WTC11 (cell line): ENCODE data around the gene SARM1.

Experiments used
- ATF3 ChIP-seq: sonication (generic); formaldehyde crosslinking; conservative IDR thresholded peaks from 2 replicates; pipeline ENCODE4 v1.8.1; 2022; ENCODE audit warnings: mild to moderate bottlenecking, missing genetic modification reagents
- CREB1 ChIP-seq: sonication (generic); formaldehyde crosslinking; IDR thresholded peaks from 2 replicates; pipeline ENCODE4 v1.8.0; 2023; ENCODE audit warnings: mild to moderate bottlenecking, missing genetic modification reagents
- CTCF ChIP-seq: fragments of 200-600 bp; IDR thresholded peaks from 2 replicates; pipeline ENCODE4 v1.8.0; 2022; ENCODE audit warnings: antibody characterized with exemption
- ESRRA ChIP-seq: sonication (generic); formaldehyde crosslinking; IDR thresholded peaks from 2 replicates; pipeline ENCODE4 v1.8.1; 2022; ENCODE audit warnings: mild to moderate bottlenecking, missing genetic modification reagents, borderline replicate concordance
- ETV6 ChIP-seq: sonication (generic); formaldehyde crosslinking; IDR thresholded peaks from 2 replicates; pipeline ENCODE4 v1.8.1; 2022; ENCODE audit warnings: mild to moderate bottlenecking, missing genetic modification reagents
- GABPB1 ChIP-seq: sonication (generic); formaldehyde crosslinking; IDR thresholded peaks from 2 replicates; pipeline ENCODE4 v1.8.1; 2023; ENCODE audit warnings: mild to moderate bottlenecking, missing genetic modification reagents
- HMGXB4 ChIP-seq: sonication (generic); formaldehyde crosslinking; IDR thresholded peaks from 2 replicates; pipeline ENCODE4 v1.8.1; 2023; ENCODE audit warnings: mild to moderate bottlenecking, moderate library complexity, missing genetic modification reagents
- MAX ChIP-seq: sonication (generic); formaldehyde crosslinking; IDR thresholded peaks from 2 replicates; pipeline ENCODE4 v1.8.0; 2022; ENCODE audit warnings: mild to moderate bottlenecking, missing genetic modification reagents
- MLX ChIP-seq: sonication (generic); formaldehyde crosslinking; IDR thresholded peaks from 2 replicates; pipeline ENCODE4 v1.8.1; 2023; ENCODE audit warnings: mild to moderate bottlenecking, missing genetic modification reagents, moderate library complexity
- MYBL2 ChIP-seq: sonication (generic); formaldehyde crosslinking; IDR thresholded peaks from 2 replicates; pipeline ENCODE4 v1.8.1; 2023; ENCODE audit warnings: mild to moderate bottlenecking, moderate library complexity, missing genetic modification reagents
- SOX15 ChIP-seq: fragments of 250-450 bp; sonication (Bioruptor Pico); IDR thresholded peaks from 2 replicates; pipeline ENCODE4 v1.9.0; 2021; ENCODE audit warnings: mild to moderate bottlenecking
- TP53 ChIP-seq: sonication (generic); formaldehyde crosslinking; IDR thresholded peaks from 2 replicates; pipeline ENCODE4 v1.8.1; 2023; ENCODE audit warnings: mild to moderate bottlenecking, missing genetic modification reagents
- ZNF121 ChIP-seq: sonication (generic); formaldehyde crosslinking; IDR thresholded peaks from 2 replicates; pipeline ENCODE4 v1.8.0; 2023; ENCODE audit warnings: missing genetic modification reagents
- ZNF671 ChIP-seq: fragments of 250-450 bp; sonication (Bioruptor Pico); IDR thresholded peaks from 2 replicates; pipeline ENCODE4 v1.8.0; 2021; ENCODE audit warnings: mild to moderate bottlenecking

DNA sequence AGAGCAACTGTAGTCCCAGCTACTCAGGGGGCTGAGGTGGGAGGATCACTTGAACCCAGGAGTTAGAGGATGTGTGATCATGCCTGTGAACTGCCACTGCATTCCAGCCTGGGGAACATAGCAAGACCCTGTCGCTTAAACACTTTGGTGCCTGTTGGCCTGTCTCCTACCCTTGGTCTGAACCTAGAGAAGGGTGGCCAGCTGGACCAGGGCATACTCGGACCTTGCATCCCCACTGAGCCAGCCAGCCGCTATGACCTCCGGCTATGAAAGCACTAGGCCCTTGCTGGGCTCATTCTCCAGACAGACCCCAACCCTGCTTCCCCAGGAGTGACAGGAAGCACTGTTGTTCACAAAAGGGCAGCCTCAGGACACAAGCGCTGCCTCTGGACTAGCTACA, 40.8 kb upstream of the SARM1 start:
- no peak for TF ChIP-seq CTCF
- TF ChIP-seq MAX (CRISPR knock-in tag) = no peak
- no peak for TF ChIP-seq ZNF121 (CRISPR knock-in tag)
- TF ChIP-seq SOX15 (CRISPR knock-in tag) = no peak
- no peak for TF ChIP-seq HMGXB4 (CRISPR knock-in tag)
- TF ChIP-seq GABPB1 (CRISPR knock-in tag) = no peak
- no peak for TF ChIP-seq ETV6
- no peak for TF ChIP-seq CREB1
- no peak for TF ChIP-seq ATF3 (CRISPR knock-in tag)
- TF ChIP-seq ZNF671 = no peak
- no peak for TF ChIP-seq ESRRA (CRISPR knock-in tag)
- TF ChIP-seq TP53 (CRISPR knock-in tag) = no peak
- no peak for TF ChIP-seq MYBL2 (CRISPR knock-in tag)
- TF ChIP-seq MLX = no peak
